Brain microvascular endothelial cell (primary cell): ENCODE results near the gene PALLD.
A peak's percentile ranks its signal among the peaks of the same experiment; 100 is the strongest.

Experiments
- DNase-seq: peaks from one replicate; pipeline ENCODE4 v3.0.0-alpha.2; 2020
- H3K27ac ChIP-seq: fragments of 250-450 bp; sonication (Bioruptor Pico); 2 replicates; pipeline ENCODE4 v1.5.1; 2020; ENCODE audit warnings: mild to moderate bottlenecking, moderate library complexity
- H3K27me3 ChIP-seq: fragments of 250-450 bp; sonication (Bioruptor Pico); replicated peaks from 2 replicates; pipeline ENCODE4 v1.5.1; 2020; ENCODE audit warnings: mild to moderate bottlenecking
- H3K36me3 ChIP-seq: fragments of 250-450 bp; sonication (Bioruptor Pico); replicated peaks from 2 replicates; pipeline ENCODE4 v1.5.1; 2020; ENCODE audit warnings: mild to moderate bottlenecking
- H3K4me3 ChIP-seq: 2 replicates; pipeline ENCODE4 v1.5.1; 2011; ENCODE audit warnings: low read depth, mild to moderate bottlenecking, control low read depth, low read length, moderate library complexity
- CTCF ChIP-seq: IDR thresholded peaks from 2 replicates; pipeline ENCODE4 v1.5.1; 2011; ENCODE audit warnings: low read depth, mild to moderate bottlenecking, moderate library complexity, low read length, control low read depth, inconsistent platforms; ENCODE audit errors: missing control alignments
- in situ Hi-C: cut with HindIII; loops from 2 replicates; pipeline ENCODE4 v1.10.0; 2017; ENCODE audit warnings: low sequenced_read_pairs, low pct_ligation_motif_present

Gene PALLD

GRCh38 chr4:168877511-168878491 is 380.9 kb downstream of the PALLD start:
- H3K36me3 ChIP-seq, result peaks cover 21% of the 10 kb centered on the region

GRCh38 chr4:168878623-168879022 is 381.8 kb downstream of the PALLD start:
- no peak for TF ChIP-seq CTCF
- DNase-seq, result no peak
- Histone ChIP-seq H3K27me3 (no peaks in the 10 kb centered on the region), H3K36me3 (peaks cover 21% of the 10 kb centered on the region), H3K4me3 (no peak overlapping the region), H3K27ac (no peak overlapping the region)
- in situ Hi-C loops, result no loop called here

More at GRCh38 chr4:168877511-168878491, 380.9 kb downstream of the PALLD start:
- peak overlapping the region; percentile 34 for H3K4me3 ChIP-seq
- H3K27ac ChIP-seq, result peak overlapping the region; percentile 44
- in situ Hi-C loops, result no loop called here
- H3K27me3 ChIP-seq, result no peaks in the 10 kb centered on the region
- no peak for DNase-seq
- TF ChIP-seq CTCF, result no peak

GRCh38 chr4:168879188-168879587 is 382.3 kb downstream of the PALLD start:
- H3K4me3 ChIP-seq, result no peak overlapping the region
- H3K36me3 ChIP-seq, result peaks cover 21% of the 10 kb centered on the region
- no peak for DNase-seq
- in situ Hi-C loops, result no loop called here
- no peak overlapping the region for H3K27ac ChIP-seq
- H3K27me3 ChIP-seq, result no peaks in the 10 kb centered on the region
- no peak for TF ChIP-seq CTCF

- H3K36me3 ChIP-seq, result peaks cover 21% of the 10 kb centered on the region
- in situ Hi-C loops, result no loop called here
- H3K27ac ChIP-seq, result no peak overlapping the region
- no peaks in the 10 kb centered on the region for H3K27me3 ChIP-seq
- H3K4me3 ChIP-seq, result no peak overlapping the region
- no peak for TF ChIP-seq CTCF
- DNase-seq, result no peak
These were observed 383.3 kb downstream of the PALLD start for GRCh38 chr4:168880072-168880675.

- Histone ChIP-seq H3K4me3 (no peak overlapping the region), H3K27ac (no peak overlapping the region), H3K36me3 (peaks cover 23% of the 10 kb centered on the region), H3K27me3 (no peaks in the 10 kb centered on the region)
- no peak for TF ChIP-seq CTCF
- DNase-seq, result no peak
- in situ Hi-C loops, result no loop called here
These were observed 384.2 kb downstream of the PALLD start for GRCh38 chr4:168880811-168881595.
